ENCODE data around the gene LRRC7.

- no peak for TF ChIP-seq CTCF (CRISPR knock-in tag; IDR thresholded peaks at IDR 0.05)
- TF ChIP-seq ZSCAN31 (CRISPR knock-in tag; IDR thresholded peaks at IDR 0.05; ENCODE audit: low read depth): no peak
- TF ChIP-seq DNMT1 (CRISPR knock-in tag; IDR thresholded peaks at IDR 0.05): no peak
These were observed 165.3 kb downstream of the LRRC7 start for GRCh38 chr1:69733061-69733460.

Data from HepG2 (cell line).